GM23338 (cell line): Measurements from ENCODE around the gene LEPR. TPM values are rescaled to one million over a fixed set of nuclear protein-coding genes. Genes with fewer than 3 reads are reported as not detected.

Experiments used
- ATAC-seq: fragments of 200-7000 bp; cut with Tn5 transposase; 3 replicates; pipeline ENCODE4 v1.9.1; 2020
- DNase-seq: peaks from one replicate; pipeline ENCODE4 v3.0.0-alpha.2; 2015; ENCODE audit warnings: low spot score
- H2AFZ ChIP-seq: fragments of 200-600 bp; sonication (generic); 2 replicates; pipeline ENCODE4 v1.8.0; 2016; ENCODE audit warnings: antibody characterized with exemption, mild to moderate bottlenecking, moderate library complexity
- H3F3A ChIP-seq: fragments of 200-600 bp; sonication (generic); replicated peaks from 2 replicates; pipeline ENCODE4 v1.8.0; 2017; ENCODE audit warnings: antibody characterized with exemption, mixed run types, low read depth
- H3K27ac ChIP-seq: fragments of 200-600 bp; sonication (generic); 2 replicates; pipeline ENCODE4 v1.6.1; 2016; ENCODE audit warnings: low read depth
- H3K27me3 ChIP-seq: fragments of 200-600 bp; sonication (generic); 2 replicates; pipeline ENCODE4 v1.8.0; 2016; ENCODE audit warnings: mild to moderate bottlenecking, mixed run types, moderate library complexity; ENCODE audit not compliant: insufficient read depth
- H3K36me3 ChIP-seq: fragments of 200-600 bp; sonication (generic); 2 replicates; pipeline ENCODE4 v1.8.0; 2016; ENCODE audit warnings: mild to moderate bottlenecking; ENCODE audit not compliant: insufficient read depth
- H3K4me1 ChIP-seq: fragments of 200-600 bp; sonication (generic); 2 replicates; pipeline ENCODE4 v1.8.0; 2016; ENCODE audit warnings: mild to moderate bottlenecking, moderate library complexity; ENCODE audit not compliant: insufficient read depth
- H3K4me2 ChIP-seq: fragments of 200-600 bp; sonication (generic); 2 replicates; pipeline ENCODE4 v1.7.1; 2017; ENCODE audit warnings: mixed run types
- H3K4me3 ChIP-seq: fragments of 200-600 bp; sonication (generic); 2 replicates; pipeline ENCODE4 v1.6.1; 2016; ENCODE audit warnings: mixed run types
- H3K79me2 ChIP-seq: fragments of 200-600 bp; sonication (generic); replicated peaks from 2 replicates; pipeline ENCODE4 v1.8.0; 2017; ENCODE audit warnings: mild to moderate bottlenecking; ENCODE audit not compliant: insufficient read depth
- H3K9me2 ChIP-seq: fragments of 200-600 bp; sonication (generic); 2 replicates; pipeline ENCODE4 v1.8.0; 2017; ENCODE audit not compliant: insufficient read depth
- H4K20me1 ChIP-seq: fragments of 200-600 bp; sonication (generic); replicated peaks from 2 replicates; pipeline ENCODE4 v1.8.0; 2017; ENCODE audit warnings: mild to moderate bottlenecking; ENCODE audit not compliant: insufficient read depth
- H3K27ac Mint-ChIP-seq: 2 replicates; pipeline ENCODE4 v1.8.0; 2020; ENCODE audit warnings: inconsistent platforms, mild to moderate bottlenecking, moderate library complexity, mixed read lengths
- H3K27me3 Mint-ChIP-seq: 3 replicates; pipeline ENCODE4 v1.8.0; 2022; ENCODE audit warnings: low read depth, mild to moderate bottlenecking, moderate library complexity, mixed read lengths, inconsistent platforms; ENCODE audit not compliant: insufficient read depth, poor library complexity
- H3K36me3 Mint-ChIP-seq: 3 replicates; pipeline ENCODE4 v1.8.0; 2021; ENCODE audit warnings: low read depth, mild to moderate bottlenecking, inconsistent platforms, moderate library complexity, mixed read lengths
- H3K4me1 Mint-ChIP-seq: 3 replicates; pipeline ENCODE4 v1.8.0; 2020; ENCODE audit warnings: mild to moderate bottlenecking, inconsistent platforms, mixed read lengths
- H3K4me3 Mint-ChIP-seq: 3 replicates; pipeline ENCODE4 v1.8.0; 2021; ENCODE audit warnings: moderate library complexity, mild to moderate bottlenecking, inconsistent platforms, mixed read lengths
- H3K9me3 Mint-ChIP-seq: 3 replicates; pipeline ENCODE4 v1.8.0; 2020; ENCODE audit warnings: moderate library complexity, mild to moderate bottlenecking, inconsistent platforms, mixed read lengths
- CREB1 ChIP-seq: fragments of 250-450 bp; sonication (Bioruptor Pico); IDR thresholded peaks from 2 replicates; pipeline ENCODE4 v1.5.0; 2020; ENCODE audit warnings: low read depth, mild to moderate bottlenecking, moderate library complexity
- CTCF ChIP-seq, 2 experiments: fragments of 200-600 bp in 1 of 2; sonication (generic) in 1 of 2; conservative IDR thresholded peaks; 2 replicates each; pipeline versions ENCODE4 v1.5.1 to v1.6.1; 2016 to 2017; ENCODE audit warnings: antibody characterized with exemption in 2 of 2, low read depth in 2 of 2, mild to moderate bottlenecking in 2 of 2, moderate library complexity in 1 of 2
- ETS1 ChIP-seq: IDR thresholded peaks from 2 replicates; pipeline ENCODE4 v1.6.1; 2016; ENCODE audit warnings: antibody characterized with exemption
- EZH2 ChIP-seq: fragments of 200-600 bp; sonication (generic); IDR thresholded peaks from one replicate; pipeline ENCODE4 v1.8.0; 2017; ENCODE audit warnings: antibody characterized with exemption, mild to moderate bottlenecking, low read depth; ENCODE audit not compliant: unreplicated experiment
- EZH2phosphoT487 ChIP-seq: fragments of 200-600 bp; sonication (generic); IDR thresholded peaks from one replicate; pipeline ENCODE4 v1.8.1; 2018; ENCODE audit warnings: antibody characterized with exemption; ENCODE audit not compliant: unreplicated experiment
- JUNB ChIP-seq: IDR thresholded peaks from one replicate; pipeline ENCODE4 v1.6.1; 2016; ENCODE audit warnings: antibody characterized with exemption; ENCODE audit not compliant: unreplicated experiment
- NANOG ChIP-seq: IDR thresholded peaks from 2 replicates; pipeline ENCODE4 v1.6.1; 2016; ENCODE audit warnings: antibody characterized with exemption, borderline replicate concordance
- POLR2AphosphoS5 ChIP-seq: IDR thresholded peaks from 2 replicates; pipeline ENCODE4 v1.6.1; 2016; ENCODE audit warnings: antibody characterized with exemption, low read depth
- REST ChIP-seq: IDR thresholded peaks from one replicate; pipeline ENCODE4 v1.6.1; 2018; ENCODE audit warnings: antibody characterized with exemption; ENCODE audit not compliant: unreplicated experiment
- STAT1 ChIP-seq: IDR thresholded peaks from one replicate; pipeline ENCODE4 v1.6.1; 2016; ENCODE audit warnings: antibody characterized with exemption; ENCODE audit not compliant: unreplicated experiment
- ZNF114 ChIP-seq: fragments of 250-450 bp; sonication (Bioruptor Pico); IDR thresholded peaks from 2 replicates; pipeline ENCODE4 v1.5.0; 2020; ENCODE audit warnings: mild to moderate bottlenecking, moderate library complexity
- ZNF331 ChIP-seq: fragments of 250-450 bp; sonication (Bioruptor Pico); IDR thresholded peaks from 2 replicates; pipeline ENCODE4 v1.5.0; 2020; ENCODE audit warnings: low read depth, mild to moderate bottlenecking, moderate library complexity
- ZNF462 ChIP-seq: fragments of 250-450 bp; sonication (Bioruptor Pico); IDR thresholded peaks from 2 replicates; pipeline ENCODE4 v1.5.0; 2020; ENCODE audit warnings: mild to moderate bottlenecking, moderate library complexity
- polyA plus RNA-seq: library from polyadenylated mRNA; unstranded; fragments of >200 nt; fragmentation: Nextera tagmentation; extraction: Ambion mirVana; gene quantifications from 2 replicates; pipeline ENCODE4 v1.2.1, GENCODE V29; 2016
- total RNA-seq: library from RNA; depleted of rRNA; stranded (reverse); fragments of >200 nt; shearing (Covaris generic); gene quantifications from 2 replicates; pipeline ENCODE4 v1.2.3, GENCODE V29; 2014

LEPR gene
- total and polyA plus RNA-seq, 2 experiments from 2014 or later = 2.1 to 4.7 TPM

GRCh38 chr1:65398083-65398482 is 22.4 kb upstream of the LEPR start:
- H4K20me1 ChIP-seq = no peaks in the 10 kb centered on the region
- no peak overlapping the region for H2AFZ ChIP-seq
- H3K79me2 ChIP-seq = no peaks in the 10 kb centered on the region
- H3K4me3 ChIP-seq = no peak overlapping the region
- no peak overlapping the region for H3K27ac ChIP-seq
- H3K27me3 ChIP-seq = no peaks in the 10 kb centered on the region
- no peaks in the 10 kb centered on the region for H3F3A ChIP-seq
- H3K36me3 ChIP-seq = no peaks in the 10 kb centered on the region
- no peak for TF ChIP-seq ZNF462 (CRISPR knock-in tag)
- no peak for TF ChIP-seq NANOG
- TF ChIP-seq REST = no peak
- no peak for TF ChIP-seq EZH2
- no peak for TF ChIP-seq ETS1
- TF ChIP-seq ZNF114 (CRISPR knock-in tag) = no peak
- TF ChIP-seq EZH2phosphoT487 = no peak
- TF ChIP-seq CTCF (conservative IDR thresholded peaks at IDR 0.05; ENCODE audit: low read depth in 2 of 2) = no peak
- TF ChIP-seq JUNB = no peak
- TF ChIP-seq CREB1 (CRISPR knock-in tag) = no peak
- TF ChIP-seq POLR2AphosphoS5 = no peak
- TF ChIP-seq ZNF331 = no peak
- TF ChIP-seq STAT1 = no peak
- no peak overlapping the region for H3K4me2 ChIP-seq
- no peak for DNase-seq
- Mint-ChIP-seq H3K9me3 (no peaks in the 10 kb centered on the region), H3K36me3 (no peaks in the 10 kb centered on the region), H3K27me3 (no peaks in the 10 kb centered on the region), H3K27ac (no peak overlapping the region), H3K4me3 (no peak overlapping the region), H3K4me1 (peaks cover 5% of the 10 kb centered on the region)
- H3K4me1 ChIP-seq = peaks cover 4% of the 10 kb centered on the region; the same call in 1 of the 2 replicates
- no peak for ATAC-seq
- no peaks in the 10 kb centered on the region for H3K9me2 ChIP-seq
